HepG2 (cell line): ENCODE measurements around the gene ORMDL3. TPM values are rescaled to one million over a fixed set of nuclear protein-coding genes. Genes with fewer than 3 reads are reported as not detected.

Experiments
- AKAP8 ChIP-seq: sonication (generic); formaldehyde crosslinking; IDR thresholded peaks from 2 replicates; pipeline ENCODE4 v1.5.1; 2020; ENCODE audit warnings: mild to moderate bottlenecking, missing genetic modification reagents
- ARID5B ChIP-seq: IDR thresholded peaks from 2 replicates; pipeline ENCODE4 v1.4.0; 2020; ENCODE audit warnings: mild to moderate bottlenecking, missing genetic modification reagents
- ELF3 ChIP-seq: IDR thresholded peaks from 2 replicates; pipeline ENCODE4 v1.6.1; 2016; ENCODE audit warnings: missing genetic modification reagents, missing compliant biosample characterization
- KAT7 ChIP-seq: IDR thresholded peaks from 2 replicates; pipeline ENCODE4 v1.6.1; 2018; ENCODE audit warnings: borderline replicate concordance, missing compliant biosample characterization
- MAZ ChIP-seq, 2 experiments: sonication (generic) in 1 of 2; formaldehyde crosslinking in 1 of 2; IDR thresholded peaks; 2 replicates each; pipeline versions ENCODE4 v1.5.0 to v1.6.1; 2012 to 2020; ENCODE audit warnings: low read depth in 2 of 2, mild to moderate bottlenecking in 2 of 2, borderline replicate concordance in 1 of 2, improper control_type of control experiment in 1 of 2, low read length in 1 of 2, missing genetic modification reagents in 1 of 2, moderate library complexity in 1 of 2
- MEIS1 ChIP-seq: sonication (generic); formaldehyde crosslinking; IDR thresholded peaks from 2 replicates; pipeline ENCODE4 v1.9.0; 2021; ENCODE audit warnings: mild to moderate bottlenecking, missing genetic modification reagents, moderate library complexity, borderline replicate concordance
- RARA ChIP-seq: IDR thresholded peaks from 2 replicates; pipeline ENCODE4 v1.6.1; 2016; ENCODE audit warnings: missing genetic modification reagents, missing compliant biosample characterization
- SPEN ChIP-seq: sonication (generic); formaldehyde crosslinking; IDR thresholded peaks from 2 replicates; pipeline ENCODE4 v1.5.1; 2020; ENCODE audit warnings: low read depth, mild to moderate bottlenecking, missing genetic modification reagents
- TEAD3 ChIP-seq: optimal IDR thresholded peaks from 2 replicates; pipeline ENCODE3; 2016; ENCODE audit warnings: borderline replicate concordance
- THAP8 ChIP-seq: sonication (generic); formaldehyde crosslinking; IDR thresholded peaks from 2 replicates; pipeline ENCODE4 v1.5.1; 2020; ENCODE audit warnings: missing genetic modification reagents, mild to moderate bottlenecking, borderline replicate concordance
- ZFP37 ChIP-seq: sonication (generic); formaldehyde crosslinking; IDR thresholded peaks from 2 replicates; pipeline ENCODE4 v1.4.0; 2020; ENCODE audit warnings: missing genetic modification reagents, borderline replicate concordance
- ZNF17 ChIP-seq: sonication (generic); formaldehyde crosslinking; IDR thresholded peaks from 2 replicates; pipeline ENCODE4 v1.5.0; 2020; ENCODE audit warnings: mild to moderate bottlenecking, missing genetic modification reagents
- ZNF205 ChIP-seq: IDR thresholded peaks from 2 replicates; pipeline ENCODE4 v1.6.1; 2018; ENCODE audit warnings: missing biosample characterization, missing genetic modification reagents
- ZNF274 ChIP-seq: sonication (generic); formaldehyde crosslinking; IDR thresholded peaks from 2 replicates; pipeline ENCODE4 v1.5.1; 2020; ENCODE audit warnings: mild to moderate bottlenecking, missing genetic modification reagents
- ZNF431 ChIP-seq: sonication (generic); formaldehyde crosslinking; IDR thresholded peaks from 2 replicates; pipeline ENCODE4 v1.9.0; 2022; ENCODE audit warnings: missing genetic modification reagents, low read depth, mild to moderate bottlenecking, borderline replicate concordance
- ZNF605 ChIP-seq: sonication (generic); formaldehyde crosslinking; IDR thresholded peaks from 2 replicates; pipeline ENCODE4 v1.8.0; 2022; ENCODE audit warnings: mild to moderate bottlenecking, missing genetic modification reagents
- polyA plus RNA-seq, 8 experiments: library from polyadenylated mRNA; depleted of rRNA in 3 of 8; stranded (reverse) in 7 of 8; unstranded in 1 of 8; fragments of >200 nt; fragmentation: Illumina TruSeq in 4 of 8; extraction: Trizol in 4 of 8; gene quantifications; 2 replicates each; pipeline versions ENCODE4 v1.2.1 to v1.2.3, GENCODE V29; 2011 to 2016; ENCODE audit warnings: low read depth in 4 of 8, missing spikeins in 1 of 8, mixed read lengths in 1 of 8; ENCODE audit not compliant: insufficient read depth in 1 of 8
- total RNA-seq, 5 experiments: library from RNA; depleted of rRNA; stranded (reverse); fragments of >200 nt; fragmentation: Illumina TruSeq; extraction: Trizol; gene quantifications; 2 replicates each; pipeline ENCODE4 v1.2.3, GENCODE V29; 2016; ENCODE audit warnings: low read depth in 1 of 5
- TF ChIP-seq, protein P1 (sequence below): sonication (generic); formaldehyde crosslinking; IDR thresholded peaks from 2 replicates; pipeline ENCODE4 v1.8.0; 2022; ENCODE audit warnings: mild to moderate bottlenecking, missing genetic modification reagents, moderate library complexity
- TF ChIP-seq, protein P2 (sequence below): sonication (generic); formaldehyde crosslinking; IDR thresholded peaks from 2 replicates; pipeline ENCODE4 v1.5.1; 2020; ENCODE audit warnings: missing genetic modification reagents, mild to moderate bottlenecking, borderline replicate concordance
- TF ChIP-seq, protein P3 (sequence below): IDR thresholded peaks from 2 replicates; pipeline ENCODE4 v1.6.1; 2016; ENCODE audit warnings: mild to moderate bottlenecking

ORMDL3 gene
- total and polyA plus RNA-seq, 2 of the 13 experiments (the other 11 are each of a cell fraction or from before 2014, with no cell fraction given) = 181 to 384 TPM

DNA sequence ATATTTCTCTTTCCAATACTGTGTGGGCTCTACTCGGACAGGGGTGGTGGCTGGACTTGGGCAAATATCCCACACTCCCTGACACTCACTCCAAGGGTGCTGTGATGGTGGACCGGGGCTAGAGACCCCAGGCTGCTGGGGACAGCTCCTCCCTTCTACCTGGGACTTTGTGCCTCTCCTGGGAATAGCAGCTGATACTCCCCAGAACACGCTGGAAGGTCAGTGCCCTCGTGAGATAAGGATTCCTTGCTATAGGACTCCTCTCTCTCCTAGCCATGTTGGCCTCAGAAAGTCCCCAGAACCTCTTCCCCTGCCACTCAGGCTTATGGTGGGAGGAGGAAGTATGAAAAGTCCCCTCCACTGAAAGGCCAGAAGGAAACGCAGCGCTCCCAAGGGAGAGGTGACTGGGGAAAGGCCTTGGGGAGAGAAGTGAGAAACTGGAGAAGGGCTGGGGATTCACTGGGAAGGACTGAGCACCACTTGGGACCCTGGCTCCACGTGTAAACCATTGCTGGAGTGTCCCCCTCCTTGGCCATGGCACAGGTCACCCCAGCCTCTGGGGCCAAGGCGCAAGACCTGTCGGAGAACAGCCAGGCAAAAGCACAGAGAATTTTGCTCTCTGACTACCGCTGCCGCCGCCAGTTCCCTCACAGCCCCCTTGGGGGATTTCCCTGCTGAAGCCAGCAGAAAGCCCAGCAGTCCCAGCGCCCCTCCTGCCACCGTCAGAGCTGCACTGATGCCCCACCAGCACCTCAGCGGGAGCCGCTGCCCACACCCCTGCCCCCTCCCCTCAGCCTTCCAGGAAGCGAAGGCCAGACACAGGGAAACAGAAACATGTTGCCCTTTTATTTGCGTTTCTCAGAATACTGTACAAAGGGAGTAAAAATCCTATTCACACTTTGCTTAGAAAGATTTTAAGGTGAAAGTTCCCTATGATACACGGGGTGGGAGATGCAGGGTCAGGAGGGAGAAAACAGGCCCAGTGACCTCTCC is 6.9 kb downstream of the ORMDL3 start (continued):
- TF ChIP-seq, protein P1, sequence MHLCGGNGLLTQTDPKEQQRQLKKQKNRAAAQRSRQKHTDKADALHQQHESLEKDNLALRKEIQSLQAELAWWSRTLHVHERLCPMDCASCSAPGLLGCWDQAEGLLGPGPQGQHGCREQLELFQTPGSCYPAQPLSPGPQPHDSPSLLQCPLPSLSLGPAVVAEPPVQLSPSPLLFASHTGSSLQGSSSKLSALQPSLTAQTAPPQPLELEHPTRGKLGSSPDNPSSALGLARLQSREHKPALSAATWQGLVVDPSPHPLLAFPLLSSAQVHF (CRISPR knock-in tag) = no peak
- peak; percentile 60 for TF ChIP-seq ARID5B
- peak; percentile 64 for TF ChIP-seq SPEN (CRISPR knock-in tag)
- TF ChIP-seq MEIS1 (CRISPR knock-in tag) = no peak
- no peak for TF ChIP-seq ZNF205 (CRISPR knock-in tag)
- peak; percentile 24; the same call in 1 of the 2 replicates for TF ChIP-seq ZNF274 (CRISPR knock-in tag)
- TF ChIP-seq ZNF605 (CRISPR knock-in tag) = no peak
- TF ChIP-seq RARA = peak; percentile 84
- TF ChIP-seq ZFP37 (CRISPR knock-in tag) = 0 out of 2 replicates have a peak, but pooled peaks have one; percentile 26
- TF ChIP-seq KAT7 = no peak
- 0 out of 2 replicates have a peak, but pooled peaks have one; percentile 38 for TF ChIP-seq ZNF431 (CRISPR knock-in tag)
- TF ChIP-seq TEAD3 = peak; percentile 15
- TF ChIP-seq, protein P2, sequence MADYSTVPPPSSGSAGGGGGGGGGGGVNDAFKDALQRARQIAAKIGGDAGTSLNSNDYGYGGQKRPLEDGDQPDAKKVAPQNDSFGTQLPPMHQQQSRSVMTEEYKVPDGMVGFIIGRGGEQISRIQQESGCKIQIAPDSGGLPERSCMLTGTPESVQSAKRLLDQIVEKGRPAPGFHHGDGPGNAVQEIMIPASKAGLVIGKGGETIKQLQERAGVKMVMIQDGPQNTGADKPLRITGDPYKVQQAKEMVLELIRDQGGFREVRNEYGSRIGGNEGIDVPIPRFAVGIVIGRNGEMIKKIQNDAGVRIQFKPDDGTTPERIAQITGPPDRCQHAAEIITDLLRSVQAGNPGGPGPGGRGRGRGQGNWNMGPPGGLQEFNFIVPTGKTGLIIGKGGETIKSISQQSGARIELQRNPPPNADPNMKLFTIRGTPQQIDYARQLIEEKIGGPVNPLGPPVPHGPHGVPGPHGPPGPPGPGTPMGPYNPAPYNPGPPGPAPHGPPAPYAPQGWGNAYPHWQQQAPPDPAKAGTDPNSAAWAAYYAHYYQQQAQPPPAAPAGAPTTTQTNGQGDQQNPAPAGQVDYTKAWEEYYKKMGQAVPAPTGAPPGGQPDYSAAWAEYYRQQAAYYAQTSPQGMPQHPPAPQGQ (CRISPR knock-in tag) = 0 out of 2 replicates have a peak, but pooled peaks have one; percentile 73
- TF ChIP-seq ZNF17 (CRISPR knock-in tag) = no peak
- no peak for TF ChIP-seq MAZ (IDR thresholded peaks at IDR 0.05; ENCODE audit: borderline replicate concordance, low read depth, low read length)
- TF ChIP-seq MAZ (CRISPR knock-in tag; IDR thresholded peaks at IDR 0.05; ENCODE audit: low read depth) = 0 out of 2 replicates have a peak, but pooled peaks have one; percentile 22
- TF ChIP-seq, protein P3, sequence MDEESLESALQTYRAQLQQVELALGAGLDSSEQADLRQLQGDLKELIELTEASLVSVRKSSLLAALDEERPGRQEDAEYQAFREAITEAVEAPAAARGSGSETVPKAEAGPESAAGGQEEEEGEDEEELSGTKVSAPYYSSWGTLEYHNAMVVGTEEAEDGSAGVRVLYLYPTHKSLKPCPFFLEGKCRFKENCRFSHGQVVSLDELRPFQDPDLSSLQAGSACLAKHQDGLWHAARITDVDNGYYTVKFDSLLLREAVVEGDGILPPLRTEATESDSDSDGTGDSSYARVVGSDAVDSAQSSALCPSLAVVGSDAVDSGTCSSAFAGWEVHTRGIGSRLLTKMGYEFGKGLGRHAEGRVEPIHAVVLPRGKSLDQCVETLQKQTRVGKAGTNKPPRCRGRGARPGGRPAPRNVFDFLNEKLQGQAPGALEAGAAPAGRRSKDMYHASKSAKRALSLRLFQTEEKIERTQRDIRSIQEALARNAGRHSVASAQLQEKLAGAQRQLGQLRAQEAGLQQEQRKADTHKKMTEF = peak; percentile 30; the same call in 1 of the 2 replicates
- TF ChIP-seq THAP8 (CRISPR knock-in tag) = no peak
- TF ChIP-seq AKAP8 (CRISPR knock-in tag) = peak; percentile 85
- peak; percentile 17; the same call in 1 of the 2 replicates for TF ChIP-seq ELF3 (CRISPR knock-in tag)
